Measurements from ENCODE around the gene RSRC1. TPM values are rescaled to one million over a fixed set of nuclear protein-coding genes. Genes with fewer than 3 reads are reported as not detected.

The RSRC1 gene
- total RNA-seq, 1 experiment from 2014 or later, result 35.8 TPM

- Mint-ChIP-seq H3K36me3 (ENCODE audit: insufficient read depth, unreplicated experiment) (peaks cover 4% of the 10 kb centered on the region), H3K4me3 (ENCODE audit: unreplicated experiment) (no peak overlapping the region), H3K9me3 (ENCODE audit: unreplicated experiment) (peaks cover 9% of the 10 kb centered on the region), H3K27me3 (ENCODE audit: insufficient read depth, unreplicated experiment) (no peaks in the 10 kb centered on the region), H3K4me1 (ENCODE audit: insufficient read depth, unreplicated experiment) (no peaks in the 10 kb centered on the region), H3K27ac (ENCODE audit: low read depth, unreplicated experiment) (no peak overlapping the region)
- no TSS peak for BruUV-seq (replicated peaks)
- DNase-seq (ENCODE audit: unreplicated experiment), result no peak
- ChIA-PET CTCF (interaction anchor here (0.7 kb wide), 1 partner anchor 23 kb away, joined by 4 read pairs; no protein-coding TSS in a partner anchor), POLR2A (interaction anchor here (0.6 kb wide), 1 partner anchor 359 kb away, joined by 3 read pairs; no protein-coding TSS in a partner anchor)
- TF ChIP-seq CTCF (IDR thresholded peaks at IDR 0.05; ENCODE audit: unreplicated experiment), result no peak
- intact Hi-C loops (cut with micrococcal nuclease), result no loop called here
Observed at GRCh38 chr3:158264894-158265293, 155.0 kb downstream of the RSRC1 start.

- Mint-ChIP-seq H3K9me3 (ENCODE audit: unreplicated experiment) (peaks cover 9% of the 10 kb centered on the region), H3K27ac (ENCODE audit: low read depth, unreplicated experiment) (no peak overlapping the region), H3K4me3 (ENCODE audit: unreplicated experiment) (no peak overlapping the region), H3K27me3 (ENCODE audit: insufficient read depth, unreplicated experiment) (no peaks in the 10 kb centered on the region), H3K36me3 (ENCODE audit: insufficient read depth, unreplicated experiment) (peaks cover 4% of the 10 kb centered on the region), H3K4me1 (ENCODE audit: insufficient read depth, unreplicated experiment) (no peaks in the 10 kb centered on the region)
- no peak for TF ChIP-seq CTCF (IDR thresholded peaks at IDR 0.05; ENCODE audit: unreplicated experiment)
- CTCF ChIA-PET, result interaction anchor here (0.5 kb wide), 1 partner anchor 217 kb away, joined by 3 read pairs; no protein-coding TSS in a partner anchor
- intact Hi-C loops (cut with micrococcal nuclease), result no loop called here
- BruUV-seq (replicated peaks), result no TSS peak
- no peak for DNase-seq (ENCODE audit: unreplicated experiment)
- POLR2A ChIA-PET, result no interaction called here
Observed at GRCh38 chr3:158267015-158267414, 157.1 kb downstream of the RSRC1 start.

GRCh38 chr3:158269942-158270341 lies 160.1 kb downstream of the RSRC1 start:
- peaks cover 9% of the 10 kb centered on the region for H3K9me3 Mint-ChIP-seq (ENCODE audit: unreplicated experiment)
- no peaks in the 10 kb centered on the region for H3K4me1 Mint-ChIP-seq (ENCODE audit: insufficient read depth, unreplicated experiment)
- intact Hi-C loops (cut with micrococcal nuclease), result no loop called here
- ChIA-PET CTCF (no interaction called here), POLR2A (interaction anchor here (0.6 to 0.7 kb wide), 2 partner anchors 538 to 598 kb away, joined by 3 read pairs; no protein-coding TSS in a partner anchor)
- H3K27ac Mint-ChIP-seq (ENCODE audit: low read depth, unreplicated experiment), result no peak overlapping the region
- H3K4me3 Mint-ChIP-seq (ENCODE audit: unreplicated experiment), result no peak overlapping the region
- no peaks in the 10 kb centered on the region for H3K27me3 Mint-ChIP-seq (ENCODE audit: insufficient read depth, unreplicated experiment)
- DNase-seq (ENCODE audit: unreplicated experiment), result no peak
- BruUV-seq (replicated peaks), result no TSS peak
- peaks cover 10% of the 10 kb centered on the region for H3K36me3 Mint-ChIP-seq (ENCODE audit: insufficient read depth, unreplicated experiment)
- no peak for TF ChIP-seq CTCF (IDR thresholded peaks at IDR 0.05; ENCODE audit: unreplicated experiment)

GRCh38 chr3:158272081-158272480 lies 162.2 kb downstream of the RSRC1 start:
- ChIA-PET CTCF (interaction anchor here (0.9 kb wide), 1 partner anchor 666 kb away, joined by 3 read pairs; no protein-coding TSS in a partner anchor), POLR2A (no interaction called here)
- H3K9me3 Mint-ChIP-seq (ENCODE audit: unreplicated experiment), result peaks cover 9% of the 10 kb centered on the region
- intact Hi-C loops (cut with micrococcal nuclease), result no loop called here
- no peak overlapping the region for H3K4me3 Mint-ChIP-seq (ENCODE audit: unreplicated experiment)
- H3K27me3 Mint-ChIP-seq (ENCODE audit: insufficient read depth, unreplicated experiment), result no peaks in the 10 kb centered on the region
- H3K27ac Mint-ChIP-seq (ENCODE audit: low read depth, unreplicated experiment), result no peak overlapping the region
- TF ChIP-seq CTCF (IDR thresholded peaks at IDR 0.05; ENCODE audit: unreplicated experiment), result no peak
- peaks cover 6% of the 10 kb centered on the region for H3K36me3 Mint-ChIP-seq (ENCODE audit: insufficient read depth, unreplicated experiment)
- no peak for DNase-seq (ENCODE audit: unreplicated experiment)
- H3K4me1 Mint-ChIP-seq (ENCODE audit: insufficient read depth, unreplicated experiment), result no peaks in the 10 kb centered on the region
- BruUV-seq (replicated peaks), result no TSS peak
